Chondrocyte (in vitro differentiated cells): ENCODE results near the gene CLHC1. TPM values are rescaled to one million over a fixed set of nuclear protein-coding genes. Genes with fewer than 3 reads are reported as not detected.
A peak's percentile ranks its signal among the peaks of the same experiment; 100 is the strongest.

ENCODE experiments used
- DNase-seq: peaks from one replicate; pipeline ENCODE4 v3.0.0; 2021; ENCODE audit warnings: mixed read lengths, low spot score
- H3K27ac Mint-ChIP-seq: one replicate; pipeline ENCODE4 v1.8.0; 2021; ENCODE audit warnings: mild to moderate bottlenecking, moderate library complexity, mixed read lengths; ENCODE audit not compliant: unreplicated experiment
- H3K27me3 Mint-ChIP-seq: 2 replicates; pipeline ENCODE4 v1.8.0; 2021; ENCODE audit warnings: low read depth, mixed read lengths
- H3K36me3 Mint-ChIP-seq: 2 replicates; pipeline ENCODE4 v1.8.0; 2021; ENCODE audit warnings: low read depth, mixed read lengths
- H3K4me1 Mint-ChIP-seq: 2 replicates; pipeline ENCODE4 v1.8.0; 2021; ENCODE audit warnings: low read depth, mild to moderate bottlenecking, mixed read lengths
- H3K4me3 Mint-ChIP-seq: one replicate; pipeline ENCODE4 v1.8.0; 2021; ENCODE audit warnings: mild to moderate bottlenecking, moderate library complexity, mixed read lengths; ENCODE audit not compliant: unreplicated experiment
- H3K9me3 Mint-ChIP-seq: 2 replicates; pipeline ENCODE4 v1.8.0; 2021; ENCODE audit warnings: low read depth, mixed read lengths
- CTCF ChIP-seq: fragments of 200-600 bp; sonication (generic); IDR thresholded peaks from 2 replicates; pipeline ENCODE4 v1.5.0; 2021; ENCODE audit warnings: antibody characterized with exemption, mild to moderate bottlenecking, moderate library complexity
- total RNA-seq: library from RNA; stranded (reverse); gene quantifications from 3 replicates; pipeline ENCODE4 v1.2.1, GENCODE V29; 2021

CLHC1 gene
- total RNA-seq, 1 donor from 2014 or later = 16.5 TPM

GRCh38 chr2:55164534-55165480 is 67.3 kb downstream of the CLHC1 start:
- no peak for DNase-seq
- H3K9me3 Mint-ChIP-seq = no peaks in the 10 kb centered on the region
- H3K36me3 Mint-ChIP-seq = no peaks in the 10 kb centered on the region
- no peak overlapping the region for H3K27ac Mint-ChIP-seq
- H3K4me3 Mint-ChIP-seq = no peak overlapping the region
- H3K4me1 Mint-ChIP-seq = peaks cover 75% of the 10 kb centered on the region
- no peaks in the 10 kb centered on the region for H3K27me3 Mint-ChIP-seq
- no peak for TF ChIP-seq CTCF

- no peak overlapping the region for H3K4me3 Mint-ChIP-seq
- no peak for DNase-seq
- peak overlapping the region; percentile 60 for H3K27ac Mint-ChIP-seq
- no peak for TF ChIP-seq CTCF
- H3K4me1 Mint-ChIP-seq = peaks cover 74% of the 10 kb centered on the region
- no peaks in the 10 kb centered on the region for H3K36me3 Mint-ChIP-seq
- H3K27me3 Mint-ChIP-seq = no peaks in the 10 kb centered on the region
- no peaks in the 10 kb centered on the region for H3K9me3 Mint-ChIP-seq
Measured at GRCh38 chr2:55163941-55164390, 68.1 kb downstream of the CLHC1 start.

- H3K27ac Mint-ChIP-seq = peak overlapping the region; percentile 60
- no peak overlapping the region for H3K4me3 Mint-ChIP-seq
Measured at GRCh38 chr2:55163274-55163721, 68.8 kb downstream of the CLHC1 start.

GRCh38 chr2:55162284-55163006 is 69.6 kb downstream of the CLHC1 start:
- H3K4me1 Mint-ChIP-seq = peaks cover 72% of the 10 kb centered on the region
- H3K36me3 Mint-ChIP-seq = no peaks in the 10 kb centered on the region
- DNase-seq = no peak
- no peaks in the 10 kb centered on the region for H3K27me3 Mint-ChIP-seq
- no peak overlapping the region for H3K4me3 Mint-ChIP-seq
- TF ChIP-seq CTCF = no peak
- H3K27ac Mint-ChIP-seq = peak overlapping the region; percentile 60
- no peaks in the 10 kb centered on the region for H3K9me3 Mint-ChIP-seq

More at GRCh38 chr2:55163274-55163721, 68.8 kb downstream of the CLHC1 start:
- Mint-ChIP-seq H3K36me3 (no peaks in the 10 kb centered on the region), H3K9me3 (no peaks in the 10 kb centered on the region), H3K4me1 (peaks cover 72% of the 10 kb centered on the region), H3K27me3 (no peaks in the 10 kb centered on the region)
- DNase-seq = no peak
- TF ChIP-seq CTCF = no peak
